KMS-11 (cell line): ENCODE data around the gene DENND6A.

ENCODE experiments used
- H2AFZ ChIP-seq: fragments of 200-600 bp; sonication (generic); 2 replicates; pipeline ENCODE4 v1.6.1; 2016; ENCODE audit warnings: antibody characterized with exemption, mixed run types, low read depth
- H3K27ac ChIP-seq: fragments of 200-600 bp; sonication (generic); 2 replicates; pipeline ENCODE4 v1.6.1; 2016; ENCODE audit warnings: mild to moderate bottlenecking, mixed run types
- H3K27me3 ChIP-seq: fragments of 200-600 bp; sonication (generic); 2 replicates; pipeline ENCODE4 v1.6.1; 2017; ENCODE audit warnings: mild to moderate bottlenecking, low read depth, mixed run types, moderate library complexity; ENCODE audit not compliant: insufficient read depth
- H3K36me3 ChIP-seq: fragments of 200-600 bp; sonication (generic); 2 replicates; pipeline ENCODE4 v1.6.1; 2017; ENCODE audit warnings: mild to moderate bottlenecking, mixed run types; ENCODE audit not compliant: insufficient read depth
- H3K4me1 ChIP-seq: fragments of 200-600 bp; sonication (generic); 2 replicates; pipeline ENCODE4 v1.6.1; 2016; ENCODE audit warnings: mild to moderate bottlenecking, low read depth, mixed run types; ENCODE audit not compliant: poor library complexity, severe bottlenecking
- H3K4me2 ChIP-seq: fragments of 200-600 bp; sonication (generic); 2 replicates; pipeline ENCODE4 v1.7.0; 2016; ENCODE audit warnings: mild to moderate bottlenecking, mixed run types
- H3K4me3 ChIP-seq: fragments of 200-600 bp; sonication (generic); IDR thresholded peaks from 2 replicates; pipeline ENCODE4 v1.6.1; 2017; ENCODE audit warnings: low read depth, low read length, mixed read lengths; ENCODE audit not compliant: insufficient read depth
- H3K79me2 ChIP-seq: fragments of 200-600 bp; sonication (generic); 2 replicates; pipeline ENCODE4 v1.6.1; 2016; ENCODE audit warnings: low read depth, mixed run types; ENCODE audit not compliant: insufficient read depth
- H3K9ac ChIP-seq: fragments of 200-600 bp; sonication (generic); 2 replicates; pipeline ENCODE4 v1.6.1; 2016; ENCODE audit warnings: mild to moderate bottlenecking, mixed run types
- H4K20me1 ChIP-seq: fragments of 200-600 bp; sonication (generic); 2 replicates; pipeline ENCODE4 v1.6.1; 2016; ENCODE audit warnings: mild to moderate bottlenecking, mixed run types; ENCODE audit not compliant: insufficient read depth
- CTCF ChIP-seq: fragments of 200-600 bp; sonication (generic); conservative IDR thresholded peaks from 2 replicates; pipeline ENCODE4 v1.6.1; 2017; ENCODE audit warnings: low read depth, mild to moderate bottlenecking, antibody characterized with exemption, low read length, moderate library complexity, mixed read lengths

DENND6A gene

GRCh38 chr3:57605683-57606082 lies 87.2 kb downstream of the DENND6A start:
- Histone ChIP-seq H4K20me1 (no peaks in the 10 kb centered on the region), H3K36me3 (no peaks in the 10 kb centered on the region), H3K4me2 (no peak overlapping the region), H3K4me1 (no peaks in the 10 kb centered on the region), H3K27me3 (no peaks in the 10 kb centered on the region), H3K9ac (no peak overlapping the region), H2AFZ (no peak overlapping the region), H3K27ac (no peak overlapping the region), H3K79me2 (no peaks in the 10 kb centered on the region), H3K4me3 (no peak overlapping the region)
- no peak for TF ChIP-seq CTCF

GRCh38 chr3:57604971-57605370 lies 87.9 kb downstream of the DENND6A start:
- no peak overlapping the region for H2AFZ ChIP-seq
- no peak overlapping the region for H3K4me3 ChIP-seq
- H3K27ac ChIP-seq: no peak overlapping the region
- H3K9ac ChIP-seq: no peak overlapping the region
- H3K79me2 ChIP-seq: no peaks in the 10 kb centered on the region
- H3K27me3 ChIP-seq: no peaks in the 10 kb centered on the region
- no peaks in the 10 kb centered on the region for H4K20me1 ChIP-seq
- no peak overlapping the region for H3K4me2 ChIP-seq
- H3K4me1 ChIP-seq: no peaks in the 10 kb centered on the region
- no peaks in the 10 kb centered on the region for H3K36me3 ChIP-seq
- TF ChIP-seq CTCF: no peak

- H3K27me3 ChIP-seq: no peaks in the 10 kb centered on the region
- no peaks in the 10 kb centered on the region for H3K36me3 ChIP-seq
- peaks cover 18% of the 10 kb centered on the region for H3K79me2 ChIP-seq
- H4K20me1 ChIP-seq: no peaks in the 10 kb centered on the region
- no peak overlapping the region for H3K9ac ChIP-seq
- no peak overlapping the region for H3K4me3 ChIP-seq
- TF ChIP-seq CTCF: no peak
- peaks cover 8% of the 10 kb centered on the region for H3K4me1 ChIP-seq
- no peak overlapping the region for H3K27ac ChIP-seq
- no peak overlapping the region for H3K4me2 ChIP-seq
- H2AFZ ChIP-seq: no peak overlapping the region
Measured at GRCh38 chr3:57600195-57600594, 92.7 kb downstream of the DENND6A start.

- Histone ChIP-seq H2AFZ (peak overlapping the region; percentile 82; the same call in 1 of the 2 replicates), H4K20me1 (no peaks in the 10 kb centered on the region), H3K27me3 (no peaks in the 10 kb centered on the region), H3K4me3 (no peak overlapping the region), H3K79me2 (peaks cover 31% of the 10 kb centered on the region), H3K4me2 (peak overlapping the region; percentile 44), H3K4me1 (peaks cover 16% of the 10 kb centered on the region), H3K36me3 (no peaks in the 10 kb centered on the region; the same call in 1 of the 2 replicates), H3K9ac (peak overlapping the region; percentile 92; the same call in 1 of the 2 replicates), H3K27ac (peak overlapping the region; percentile 92; the same call in 1 of the 2 replicates)
- TF ChIP-seq CTCF: no peak
Measured at GRCh38 chr3:57598765-57599360, 94.0 kb downstream of the DENND6A start.
